ENCODE data around the gene THSD7A. TPM values are rescaled to one million over a fixed set of nuclear protein-coding genes. Genes with fewer than 3 reads are reported as not detected.

The THSD7A gene
- total RNA-seq, 1 donor from 2014 or later: 0.26 TPM

DNA sequence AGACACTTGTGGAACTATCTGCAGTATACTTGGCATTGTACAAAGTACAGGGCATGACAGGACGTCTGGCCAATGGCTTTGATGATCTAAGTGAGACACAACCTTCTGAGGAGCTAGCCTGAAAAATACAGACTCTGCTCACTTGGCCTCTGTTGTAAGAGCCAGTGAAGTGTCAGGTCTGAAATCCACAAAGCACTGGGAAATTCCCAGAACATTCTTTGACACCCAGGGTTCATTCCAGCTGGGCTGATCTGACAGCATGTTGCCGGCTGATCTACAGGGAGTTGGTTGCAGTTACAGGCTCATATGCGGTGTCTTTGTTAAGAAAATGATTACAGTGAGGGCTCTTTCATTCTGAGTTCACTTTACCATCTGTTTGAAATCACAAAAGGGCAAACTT is 503.7 kb downstream of the THSD7A start:
- no peak overlapping the region for H3K4me3 ChIP-seq (ENCODE audit: low read depth, low read length)
- no peaks in the 10 kb centered on the region for H3K27me3 ChIP-seq (ENCODE audit: control insufficient read depth, insufficient read depth, low read length)
- no peak for DNase-seq (ENCODE audit: low read depth)
- FAIRE-seq: no peak
- no peaks in the 10 kb centered on the region for H3K36me3 ChIP-seq (ENCODE audit: control insufficient read depth, insufficient read depth, low read length)
- TF ChIP-seq, protein P1, sequence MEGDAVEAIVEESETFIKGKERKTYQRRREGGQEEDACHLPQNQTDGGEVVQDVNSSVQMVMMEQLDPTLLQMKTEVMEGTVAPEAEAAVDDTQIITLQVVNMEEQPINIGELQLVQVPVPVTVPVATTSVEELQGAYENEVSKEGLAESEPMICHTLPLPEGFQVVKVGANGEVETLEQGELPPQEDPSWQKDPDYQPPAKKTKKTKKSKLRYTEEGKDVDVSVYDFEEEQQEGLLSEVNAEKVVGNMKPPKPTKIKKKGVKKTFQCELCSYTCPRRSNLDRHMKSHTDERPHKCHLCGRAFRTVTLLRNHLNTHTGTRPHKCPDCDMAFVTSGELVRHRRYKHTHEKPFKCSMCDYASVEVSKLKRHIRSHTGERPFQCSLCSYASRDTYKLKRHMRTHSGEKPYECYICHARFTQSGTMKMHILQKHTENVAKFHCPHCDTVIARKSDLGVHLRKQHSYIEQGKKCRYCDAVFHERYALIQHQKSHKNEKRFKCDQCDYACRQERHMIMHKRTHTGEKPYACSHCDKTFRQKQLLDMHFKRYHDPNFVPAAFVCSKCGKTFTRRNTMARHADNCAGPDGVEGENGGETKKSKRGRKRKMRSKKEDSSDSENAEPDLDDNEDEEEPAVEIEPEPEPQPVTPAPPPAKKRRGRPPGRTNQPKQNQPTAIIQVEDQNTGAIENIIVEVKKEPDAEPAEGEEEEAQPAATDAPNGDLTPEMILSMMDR (IDR thresholded peaks at IDR 0.05; ENCODE audit: insufficient read depth, low read length, severe bottlenecking): no peak

GRCh38 chr7:11327633-11328032 is 504.4 kb downstream of the THSD7A start:
- TF ChIP-seq, protein P1 (IDR thresholded peaks at IDR 0.05; ENCODE audit: insufficient read depth, low read length, severe bottlenecking): no peak
- no peak overlapping the region for H3K4me3 ChIP-seq (ENCODE audit: low read depth, low read length)
- H3K27me3 ChIP-seq (ENCODE audit: control insufficient read depth, insufficient read depth, low read length): no peaks in the 10 kb centered on the region
- H3K36me3 ChIP-seq (ENCODE audit: control insufficient read depth, insufficient read depth, low read length): no peaks in the 10 kb centered on the region
- FAIRE-seq (no peak), DNase-seq (ENCODE audit: low read depth) (no peak)

All from bronchial epithelial cell (primary cell).